Right lung (tissue), 5 donors: ENCODE measurements around the gene STUM. TPM values are rescaled to one million over a fixed set of nuclear protein-coding genes. Genes with fewer than 3 reads are reported as not detected.

Experiments
- DNase-seq, 2 donors: peaks; one replicate each; pipeline ENCODE4 v3.0.0-alpha.2; 2013
- polyA plus RNA-seq, 5 donors: library from polyadenylated mRNA; unstranded; fragments of 120-200 nt; gene quantifications; one replicate each; pipeline versions ENCODE4 v1.2.1 to v1.2.3, GENCODE V29; 2013; ENCODE audit warnings: inconsistent platforms in 1 of 5, low replicate concordance in 1 of 5; ENCODE audit not compliant: insufficient read length in 5 of 5, insufficient read depth in 1 of 5

Gene STUM
- polyA plus RNA-seq, 5 donors = 0.81 to 2.4 (median 1.3) TPM

- DNase-seq = no peak
Measured at GRCh38 chr1:226625832-226626576, 77.4 kb downstream of the STUM start.

GRCh38 chr1:226626577-226626956 is 78.0 kb downstream of the STUM start:
- peak in 1 of 2 donors; percentile 55 for DNase-seq

- DNase-seq = no peak
Measured at GRCh38 chr1:226627050-226627755, 78.6 kb downstream of the STUM start.

- DNase-seq = no peak
Measured at GRCh38 chr1:226627924-226628611, 79.5 kb downstream of the STUM start.

GRCh38 chr1:226628612-226629155 is 80.1 kb downstream of the STUM start:
- no peak for DNase-seq

GRCh38 chr1:226629210-226629895 is 80.8 kb downstream of the STUM start:
- DNase-seq = no peak

GRCh38 chr1:226629896-226630550 is 81.5 kb downstream of the STUM start:
- no peak for DNase-seq

- no peak for DNase-seq
Measured at GRCh38 chr1:226630592-226630991, 82.0 kb downstream of the STUM start.

GRCh38 chr1:226631229-226632000 is 82.9 kb downstream of the STUM start:
- DNase-seq = no peak

GRCh38 chr1:226632169-226632879 is 83.8 kb downstream of the STUM start:
- no peak for DNase-seq

GRCh38 chr1:226632922-226633351 is 84.4 kb downstream of the STUM start:
- no peak for DNase-seq

- no peak for DNase-seq
Measured at GRCh38 chr1:226633541-226634165, 85.1 kb downstream of the STUM start.

GRCh38 chr1:226634166-226634588 is 85.6 kb downstream of the STUM start:
- DNase-seq = peak; percentile 57 to 61

- DNase-seq = no peak
Measured at GRCh38 chr1:226634611-226635246, 86.2 kb downstream of the STUM start.

- no peak for DNase-seq
Measured at GRCh38 chr1:226635456-226635941, 86.9 kb downstream of the STUM start.

- DNase-seq = no peak
Measured at GRCh38 chr1:226636847-226637096, 88.2 kb downstream of the STUM start.

GRCh38 chr1:226637147-226637935 is 88.8 kb downstream of the STUM start:
- no peak for DNase-seq

- DNase-seq = no peak
Measured at GRCh38 chr1:226638001-226638601, 89.5 kb downstream of the STUM start.
